GM13976 (cell line): ENCODE results near the gene RBM20.
A peak's percentile ranks its signal among the peaks of the same experiment; 100 is the strongest.

Source experiments
- DNase-seq: peaks from one replicate; pipeline ENCODE4 v3.0.0; 2012; ENCODE audit warnings: low spot score
- CTCF ChIP-seq: IDR thresholded peaks from 2 replicates; pipeline ENCODE4 v1.5.1; 2012; ENCODE audit warnings: borderline replicate concordance, mild to moderate bottlenecking; ENCODE audit not compliant: insufficient read depth; ENCODE audit errors: extremely low read depth, missing control alignments, control extremely low read depth
- in situ Hi-C: fragments of 300-500 bp; cut with MboI; formaldehyde crosslinking; loops from one replicate; pipeline ENCODE4 v1.12.0; 2022; ENCODE audit warnings: low sequenced_read_pairs, mixed read lengths, inconsistent platforms; ENCODE audit not compliant: unreplicated experiment

The RBM20 gene

GRCh38 chr10:110710621-110711020, 66.5 kb downstream of the RBM20 start:
- in situ Hi-C loops = no loop called here
- DNase-seq = no peak
- TF ChIP-seq CTCF = no peak

- TF ChIP-seq CTCF = no peak
- in situ Hi-C loops = no loop called here
- DNase-seq = peak; percentile 34
These were observed 67.2 kb downstream of the RBM20 start for GRCh38 chr10:110711382-110711781.

GRCh38 chr10:110714356-110714755, 70.2 kb downstream of the RBM20 start:
- in situ Hi-C loops = no loop called here
- no peak for TF ChIP-seq CTCF
- no peak for DNase-seq

GRCh38 chr10:110717781-110718589, 73.8 kb downstream of the RBM20 start:
- in situ Hi-C loops = no loop called here
- TF ChIP-seq CTCF = no peak
- no peak for DNase-seq

- no peak for TF ChIP-seq CTCF
- in situ Hi-C loops = no loop called here
- no peak for DNase-seq
These were observed 77.4 kb downstream of the RBM20 start for GRCh38 chr10:110721406-110722038.

- in situ Hi-C loops = no loop called here
- TF ChIP-seq CTCF = no peak
- no peak for DNase-seq
These were observed 79.2 kb downstream of the RBM20 start for GRCh38 chr10:110723224-110723891.
